GM19438 (cell line): ENCODE data around the gene WASHC2A.
"Not testable (repeated sequence)": the region's sequence is repeated elsewhere in the genome, so short reads cannot be mapped to it uniquely, and the experiment has no call there.

Experiments used
- ATAC-seq: cut with Tn5 transposase; IDR thresholded peaks from one replicate; pipeline ENCODE4 v1.9.1; 2021; ENCODE audit warnings: low read depth; ENCODE audit not compliant: unreplicated experiment

The WASHC2A gene

DNA sequence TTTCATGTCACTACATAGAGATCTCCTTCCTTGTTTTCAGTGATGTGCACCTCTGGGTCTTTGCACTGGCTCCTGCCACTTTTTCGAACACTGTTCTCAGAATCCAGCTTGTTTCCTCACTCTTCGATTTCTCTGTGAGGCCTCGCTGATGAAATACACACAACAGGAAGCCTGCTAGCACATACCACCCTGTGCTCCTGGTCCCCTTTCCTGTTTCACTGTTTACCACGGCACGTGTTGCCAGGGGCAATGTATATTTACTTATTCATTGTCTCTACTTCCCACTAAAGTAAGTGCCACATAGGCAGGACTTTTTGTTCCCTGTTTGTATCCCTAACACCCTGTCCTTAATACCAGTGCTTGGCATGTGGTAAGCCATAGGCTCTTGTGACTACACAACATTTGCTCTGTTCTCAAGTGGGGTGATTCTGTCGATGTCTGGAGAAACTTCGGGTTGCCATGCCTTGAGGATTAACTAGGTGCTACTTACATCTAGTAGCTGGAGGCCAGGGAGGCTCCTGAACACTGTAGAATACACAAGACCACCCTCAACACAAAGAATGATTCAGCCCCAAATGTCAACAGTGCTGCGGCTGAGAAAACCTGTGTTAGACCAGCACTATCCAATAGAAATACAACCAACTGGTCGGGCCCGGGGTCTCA, 75.9 kb downstream of the WASHC2A start:
- ATAC-seq: not testable (repeated sequence)

DNA sequence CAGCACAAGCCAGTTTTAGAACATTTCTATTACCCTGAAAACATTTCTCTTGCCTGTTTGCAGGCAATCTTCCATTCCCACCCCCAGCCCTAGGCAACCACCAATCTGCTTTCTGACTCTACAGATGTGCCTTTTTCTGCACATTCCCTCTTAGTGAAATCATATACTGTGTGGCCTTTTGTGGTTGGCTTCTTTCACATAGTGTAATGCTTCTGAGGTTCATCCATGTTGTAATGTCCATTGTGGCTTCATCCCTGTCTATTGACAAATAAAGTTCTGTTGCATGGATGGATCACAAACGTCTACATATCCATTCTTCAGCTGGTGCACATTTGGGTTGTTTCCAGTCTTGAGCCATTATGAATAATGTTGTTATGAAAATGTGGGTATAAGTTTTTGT, 77.8 kb downstream of the WASHC2A start:
- ATAC-seq: not testable (repeated sequence)

DNA sequence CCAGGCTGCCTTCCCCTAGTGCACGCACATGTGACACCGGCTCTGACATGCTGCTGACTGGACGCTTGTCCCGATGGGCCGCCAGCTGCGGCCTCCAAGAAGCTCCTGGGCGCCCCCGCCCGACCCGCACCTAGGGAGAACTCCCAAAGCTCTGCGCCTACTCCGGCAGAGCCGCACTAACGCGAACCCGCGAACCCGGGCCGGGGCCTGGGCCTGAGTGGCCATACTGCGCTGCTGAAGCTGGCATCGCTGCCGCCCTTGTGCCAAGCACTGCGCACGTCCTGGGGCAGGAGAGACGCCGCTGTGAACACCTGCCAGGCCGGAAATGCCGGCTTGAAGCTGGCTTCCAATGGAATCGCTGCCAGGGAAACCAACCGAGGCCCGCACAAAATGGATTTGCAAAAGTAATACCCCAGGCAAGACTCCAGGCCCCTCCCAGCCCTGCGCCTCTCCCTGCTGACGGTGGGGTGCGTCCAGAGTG, 85.1 kb downstream of the WASHC2A start:
- no peak for ATAC-seq

DNA sequence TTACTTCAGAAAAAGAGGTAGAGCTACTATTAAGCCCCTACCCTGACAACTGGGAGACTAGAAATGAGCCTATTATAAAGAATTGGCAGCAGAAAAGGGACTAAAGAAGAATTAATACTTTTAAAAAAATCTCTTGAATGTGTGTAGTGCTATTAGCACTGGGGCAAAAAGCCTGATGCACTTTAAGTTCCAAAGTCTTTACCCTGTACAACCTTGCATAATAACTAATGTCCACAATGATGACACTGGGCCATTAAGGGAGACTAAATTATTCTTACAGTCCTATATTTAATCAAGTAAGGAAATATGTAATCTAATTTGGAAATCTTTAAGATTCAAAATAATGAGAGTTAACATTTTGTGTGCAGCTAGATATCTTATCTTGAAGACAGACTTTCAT, 90.1 kb downstream of the WASHC2A start:
- ATAC-seq: not testable (repeated sequence)

DNA sequence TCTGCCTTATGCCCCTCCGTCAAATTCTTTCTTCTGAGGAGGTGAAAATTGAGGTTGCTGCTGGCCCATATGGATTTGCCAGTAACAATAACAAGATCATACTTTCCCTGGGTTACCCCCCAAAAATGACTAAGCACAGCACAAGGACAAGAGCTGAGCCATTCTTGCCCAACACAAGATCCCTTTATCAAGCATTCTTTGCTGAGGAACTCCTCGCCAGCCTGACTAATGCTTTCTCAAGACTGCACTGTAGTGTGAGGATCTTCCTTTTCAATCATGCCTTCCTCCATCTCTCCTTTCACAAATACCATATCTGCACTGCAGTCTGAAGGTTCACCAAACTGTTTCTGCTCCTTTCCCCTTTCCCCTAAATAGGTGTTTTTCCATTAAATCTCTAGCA, 92.1 kb downstream of the WASHC2A start:
- not testable (repeated sequence) for ATAC-seq

DNA sequence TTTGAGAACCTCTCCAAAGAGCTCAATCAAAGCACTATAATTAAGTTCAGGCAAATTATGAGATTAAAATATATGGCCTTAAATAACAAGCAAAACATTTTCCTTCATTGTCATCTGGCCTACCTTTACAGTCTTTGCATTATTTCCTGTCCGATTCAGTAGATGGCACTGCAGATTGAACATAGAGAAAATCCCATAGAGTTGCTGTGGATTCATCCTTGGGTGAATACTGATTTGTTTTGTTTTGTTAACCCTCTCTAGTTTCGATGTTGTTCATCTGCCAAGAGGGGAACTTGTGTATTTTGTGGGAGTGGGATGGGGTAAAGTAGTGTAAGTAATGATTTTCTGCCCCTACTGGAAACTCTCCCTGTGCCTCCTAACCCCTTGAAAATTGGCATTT, 97.3 kb downstream of the WASHC2A start:
- not testable (repeated sequence) for ATAC-seq

DNA sequence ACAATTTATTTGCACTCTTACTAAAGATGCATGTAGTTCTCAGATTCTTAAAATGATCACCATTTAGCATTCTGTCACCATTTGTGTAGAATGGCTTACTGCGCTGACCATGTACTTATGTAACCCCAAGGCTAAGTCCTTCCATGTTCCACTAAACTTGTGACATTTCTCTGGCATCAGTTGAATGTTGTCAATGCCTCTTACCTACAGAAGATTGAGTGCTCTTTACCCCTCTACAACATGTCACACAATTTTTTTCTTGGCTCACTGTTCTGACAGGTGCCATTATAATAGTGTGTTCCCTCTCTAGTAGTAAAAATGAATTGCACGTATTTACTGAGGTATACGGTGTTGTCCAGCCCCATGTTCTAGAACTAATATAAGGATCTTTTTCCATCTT, 100.1 kb downstream of the WASHC2A start:
- not testable (repeated sequence) for ATAC-seq

DNA sequence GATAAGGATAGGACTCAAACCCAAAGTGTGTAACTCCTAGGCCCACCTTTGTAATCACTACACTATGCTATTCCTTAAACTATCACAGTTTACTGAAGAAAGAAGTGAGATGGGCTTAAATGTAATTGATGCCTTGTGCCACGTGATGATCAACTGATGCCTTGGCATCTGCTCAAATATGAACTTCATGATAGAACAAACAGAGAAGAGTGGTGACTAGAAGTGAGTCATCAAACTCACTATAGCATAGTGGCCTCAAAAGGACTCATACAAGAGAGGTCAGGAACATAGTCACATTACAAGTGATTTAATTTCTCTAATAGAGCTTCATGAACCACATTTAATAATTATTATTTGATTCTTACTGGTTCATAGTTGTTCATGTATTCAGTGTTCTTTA, 101.8 kb downstream of the WASHC2A start:
- ATAC-seq: not testable (repeated sequence)

DNA sequence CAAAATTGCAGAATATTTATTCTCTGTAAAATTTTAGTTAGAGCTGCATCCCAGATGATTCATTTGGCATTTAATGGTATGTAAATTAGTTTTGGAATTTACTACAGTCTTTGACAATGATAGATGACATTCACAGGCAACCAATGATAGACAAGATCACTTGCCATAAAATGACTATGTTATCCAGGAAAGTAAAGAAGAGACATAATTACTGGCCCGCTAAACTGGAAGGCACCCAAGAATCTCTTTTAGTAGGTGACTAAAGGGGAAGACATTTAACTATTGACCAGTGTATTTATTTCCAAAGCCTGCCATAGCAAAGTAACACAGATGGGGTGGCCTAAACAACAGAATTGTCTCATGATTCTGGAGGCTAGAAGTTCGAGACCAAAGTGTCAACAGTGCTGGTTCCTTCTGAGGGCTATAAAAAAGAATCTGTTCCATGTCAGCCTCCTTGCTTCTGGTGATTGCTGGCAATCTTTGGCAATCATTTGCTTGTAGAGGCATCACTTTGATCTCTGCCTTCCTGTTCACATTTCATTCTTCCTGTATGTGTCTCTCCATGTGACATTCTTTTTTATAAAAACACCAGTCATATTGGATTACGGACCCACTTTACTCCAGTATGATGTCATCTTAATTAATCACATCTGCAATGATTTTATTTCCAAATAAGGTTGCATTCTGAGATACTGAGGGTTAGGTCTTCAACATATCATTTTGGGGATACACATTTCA, 107.2 kb downstream of the WASHC2A start:
- ATAC-seq: not testable (repeated sequence)
